Measurements from ENCODE around the gene SGPP1.

DNA sequence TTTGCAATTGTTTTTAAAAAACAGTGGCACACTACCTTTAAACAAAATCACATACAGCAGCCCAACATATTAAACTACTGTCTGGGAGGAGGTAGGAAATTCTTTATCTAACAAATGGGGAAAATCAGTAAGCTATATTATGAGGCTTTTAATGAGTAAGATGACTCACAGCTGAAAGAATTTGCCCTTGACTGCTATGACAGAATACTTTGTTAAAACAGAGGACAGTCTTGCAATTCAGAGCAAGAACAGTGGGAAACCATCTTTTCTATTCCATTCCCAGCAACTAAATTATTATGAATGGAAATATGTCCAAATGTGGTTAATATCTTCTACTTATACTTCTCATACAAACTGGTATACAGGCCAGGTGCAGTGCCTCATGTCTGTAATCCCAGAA is 49.2 kb upstream of the SGPP1 start:
- no peak for TF ChIP-seq POLR2AphosphoS5 (IDR thresholded peaks at IDR 0.05)
- no peak for TF ChIP-seq POLR2A (IDR thresholded peaks at IDR 0.05; ENCODE audit: low read depth)
- no peak for TF ChIP-seq CTCF (IDR thresholded peaks at IDR 0.05)
- TF ChIP-seq EP300 (IDR thresholded peaks at IDR 0.05) = no peak

Measured in esophagus muscularis mucosa (tissue), 4 donors.